ENCODE results near the gene RAB23.
"Not testable (repeated sequence)": the region's sequence is repeated elsewhere in the genome, so short reads cannot be mapped to it uniquely, and the experiment has no call there.

The RAB23 gene

DNA sequence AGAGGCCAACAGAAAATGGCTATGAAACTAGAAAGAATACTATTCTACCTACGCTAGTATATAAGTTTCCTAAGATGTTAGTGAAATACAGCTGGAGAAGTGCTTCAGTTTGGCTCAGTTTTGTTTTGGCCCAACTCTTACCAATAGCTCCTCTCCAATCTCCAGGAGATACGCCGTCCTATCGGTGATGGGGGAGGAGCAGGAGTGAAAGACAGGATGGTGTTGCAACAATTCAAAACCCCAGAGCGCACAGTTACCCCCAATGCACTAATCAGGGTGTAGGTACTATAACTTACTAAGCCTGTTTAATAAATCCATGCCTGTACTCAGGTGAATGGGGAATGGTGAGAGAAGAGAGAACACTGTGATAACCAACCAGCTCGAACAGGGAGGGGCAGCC, 24.2 kb upstream of the RAB23 start:
- Histone ChIP-seq H3K4me2 (ENCODE audit: low read length) (no peak overlapping the region), H3K36me3 (ENCODE audit: insufficient read depth, low read length) (no peaks in the 10 kb centered on the region), H4K20me1 (ENCODE audit: insufficient read depth, low read length) (no peaks in the 10 kb centered on the region), H3K79me2 (ENCODE audit: insufficient read depth, low read length) (no peaks in the 10 kb centered on the region), H3K4me3 (ENCODE audit: low read depth, low read length, poor library complexity, severe bottlenecking) (no peak overlapping the region), H3K4me1 (ENCODE audit: insufficient read depth, low read length, severe bottlenecking) (no peaks in the 10 kb centered on the region), H3K27me3 (ENCODE audit: insufficient read depth, low read length) (no peaks in the 10 kb centered on the region), H2AFZ (ENCODE audit: low read length) (no peak overlapping the region), H3K27ac (ENCODE audit: low read depth, low read length, poor library complexity, severe bottlenecking) (no peak overlapping the region), H3F3A (ENCODE audit: insufficient read depth, low read length) (no peaks in the 10 kb centered on the region), H3K9me2 (ENCODE audit: low read depth, low read length) (no peaks in the 10 kb centered on the region), H3K9ac (ENCODE audit: low read length) (no peak overlapping the region), H3K9me3 (ENCODE audit: low read length) (no peaks in the 10 kb centered on the region)
- TF ChIP-seq EZH2 (IDR thresholded peaks at IDR 0.05; ENCODE audit: borderline replicate concordance, low read length): no peak
- TF ChIP-seq, protein P1, sequence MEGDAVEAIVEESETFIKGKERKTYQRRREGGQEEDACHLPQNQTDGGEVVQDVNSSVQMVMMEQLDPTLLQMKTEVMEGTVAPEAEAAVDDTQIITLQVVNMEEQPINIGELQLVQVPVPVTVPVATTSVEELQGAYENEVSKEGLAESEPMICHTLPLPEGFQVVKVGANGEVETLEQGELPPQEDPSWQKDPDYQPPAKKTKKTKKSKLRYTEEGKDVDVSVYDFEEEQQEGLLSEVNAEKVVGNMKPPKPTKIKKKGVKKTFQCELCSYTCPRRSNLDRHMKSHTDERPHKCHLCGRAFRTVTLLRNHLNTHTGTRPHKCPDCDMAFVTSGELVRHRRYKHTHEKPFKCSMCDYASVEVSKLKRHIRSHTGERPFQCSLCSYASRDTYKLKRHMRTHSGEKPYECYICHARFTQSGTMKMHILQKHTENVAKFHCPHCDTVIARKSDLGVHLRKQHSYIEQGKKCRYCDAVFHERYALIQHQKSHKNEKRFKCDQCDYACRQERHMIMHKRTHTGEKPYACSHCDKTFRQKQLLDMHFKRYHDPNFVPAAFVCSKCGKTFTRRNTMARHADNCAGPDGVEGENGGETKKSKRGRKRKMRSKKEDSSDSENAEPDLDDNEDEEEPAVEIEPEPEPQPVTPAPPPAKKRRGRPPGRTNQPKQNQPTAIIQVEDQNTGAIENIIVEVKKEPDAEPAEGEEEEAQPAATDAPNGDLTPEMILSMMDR (IDR thresholded peaks at IDR 0.05; ENCODE audit: low read length): no peak

DNA sequence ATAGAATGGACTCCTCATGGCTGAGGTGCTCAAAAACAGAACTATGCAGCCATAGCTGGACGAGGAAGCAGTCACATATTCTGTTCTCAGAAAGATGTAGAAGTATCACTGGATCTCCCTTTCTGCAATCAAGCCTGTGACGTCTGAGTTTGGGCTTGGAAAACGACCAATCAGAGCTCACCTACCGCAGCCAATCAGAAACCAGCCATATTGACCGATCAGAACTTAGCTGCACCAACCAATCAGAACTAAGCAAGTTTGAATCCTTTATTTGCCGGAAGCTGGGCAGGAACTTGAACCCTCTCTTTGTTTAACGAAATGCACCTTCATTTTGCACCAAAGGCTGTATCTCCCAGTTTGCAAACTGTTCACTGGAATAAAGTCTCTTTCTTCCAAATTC, 21.8 kb upstream of the RAB23 start:
- Histone ChIP-seq H3K36me3 (ENCODE audit: insufficient read depth, low read length) (no peaks in the 10 kb centered on the region), H3K79me2 (ENCODE audit: insufficient read depth, low read length) (no peaks in the 10 kb centered on the region), H4K20me1 (ENCODE audit: insufficient read depth, low read length) (no peaks in the 10 kb centered on the region), H3K4me1 (ENCODE audit: insufficient read depth, low read length, severe bottlenecking) (no peaks in the 10 kb centered on the region), H3K9me2 (ENCODE audit: low read depth, low read length) (no peaks in the 10 kb centered on the region), H3K9ac (ENCODE audit: low read length) (no peak overlapping the region), H3K4me3 (ENCODE audit: low read depth, low read length, poor library complexity, severe bottlenecking) (no peak overlapping the region), H3K27ac (ENCODE audit: low read depth, low read length, poor library complexity, severe bottlenecking) (no peak overlapping the region), H3K27me3 (ENCODE audit: insufficient read depth, low read length) (no peaks in the 10 kb centered on the region), H3K4me2 (ENCODE audit: low read length) (no peak overlapping the region), H3K9me3 (ENCODE audit: low read length) (no peaks in the 10 kb centered on the region), H2AFZ (ENCODE audit: low read length) (no peak overlapping the region), H3F3A (ENCODE audit: insufficient read depth, low read length) (no peaks in the 10 kb centered on the region)
- TF ChIP-seq, protein P1 (IDR thresholded peaks at IDR 0.05; ENCODE audit: low read length): no peak
- TF ChIP-seq EZH2 (IDR thresholded peaks at IDR 0.05; ENCODE audit: borderline replicate concordance, low read length): no peak

DNA sequence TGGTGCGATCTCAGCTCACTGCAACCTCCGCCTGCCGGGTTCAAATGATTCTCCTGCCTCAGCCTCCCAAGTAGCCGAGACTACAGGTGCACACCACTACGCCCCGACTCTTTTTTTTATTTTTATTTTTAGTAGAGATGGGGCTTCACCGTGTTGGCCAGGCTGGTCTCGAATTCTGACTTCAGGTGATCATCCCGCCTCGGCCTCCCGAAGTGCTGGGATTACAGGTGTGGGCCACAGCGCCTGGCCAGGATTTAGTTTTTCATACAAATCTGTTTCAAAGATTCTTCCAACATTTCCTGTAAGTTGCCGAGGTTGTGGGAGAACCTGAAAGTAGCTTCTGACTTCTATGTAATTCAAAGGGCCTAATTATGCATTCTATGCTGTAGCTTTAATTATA, 21.4 kb upstream of the RAB23 start:
- not testable (repeated sequence) for H3K4me1 ChIP-seq (ENCODE audit: insufficient read depth, low read length, severe bottlenecking); H3K27ac ChIP-seq (ENCODE audit: low read depth, low read length, poor library complexity, severe bottlenecking); H3K4me2 ChIP-seq (ENCODE audit: low read length)

DNA sequence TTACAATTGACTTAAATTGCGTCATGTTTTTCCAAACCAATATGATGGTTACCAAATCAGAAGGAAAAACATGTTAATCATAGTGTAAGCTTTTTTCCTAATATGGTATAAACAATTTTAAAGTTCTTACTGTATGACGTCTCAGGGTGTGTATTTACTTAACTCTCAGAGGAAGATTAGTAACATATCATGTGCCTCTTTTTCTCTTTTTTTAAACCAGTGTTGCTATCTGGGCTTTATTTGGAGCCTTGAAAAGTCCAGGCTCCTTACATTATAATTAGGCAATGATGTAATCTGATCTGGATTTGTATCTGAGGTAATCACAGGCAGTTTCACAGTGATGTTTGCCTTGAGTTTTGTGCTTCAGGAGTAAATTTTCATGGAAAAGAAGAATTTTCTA, 20.4 kb upstream of the RAB23 start:
- Histone ChIP-seq H3K27ac (ENCODE audit: low read depth, low read length, poor library complexity, severe bottlenecking) (no peak overlapping the region), H3K9me3 (ENCODE audit: low read length) (no peaks in the 10 kb centered on the region), H3K9ac (ENCODE audit: low read length) (no peak overlapping the region), H3F3A (ENCODE audit: insufficient read depth, low read length) (no peaks in the 10 kb centered on the region), H3K4me2 (ENCODE audit: low read length) (no peak overlapping the region), H4K20me1 (ENCODE audit: insufficient read depth, low read length) (no peaks in the 10 kb centered on the region), H3K36me3 (ENCODE audit: insufficient read depth, low read length) (no peaks in the 10 kb centered on the region), H3K9me2 (ENCODE audit: low read depth, low read length) (no peaks in the 10 kb centered on the region), H2AFZ (ENCODE audit: low read length) (no peak overlapping the region), H3K4me1 (ENCODE audit: insufficient read depth, low read length, severe bottlenecking) (no peaks in the 10 kb centered on the region), H3K79me2 (ENCODE audit: insufficient read depth, low read length) (no peaks in the 10 kb centered on the region), H3K4me3 (ENCODE audit: low read depth, low read length, poor library complexity, severe bottlenecking) (no peak overlapping the region), H3K27me3 (ENCODE audit: insufficient read depth, low read length) (no peaks in the 10 kb centered on the region)
- TF ChIP-seq, protein P1 (IDR thresholded peaks at IDR 0.05; ENCODE audit: low read length): no peak
- TF ChIP-seq EZH2 (IDR thresholded peaks at IDR 0.05; ENCODE audit: borderline replicate concordance, low read length): no peak

More for the DNA sequence above, 21.4 kb upstream of the RAB23 start:
- not testable (repeated sequence) for H3K9me3 ChIP-seq (ENCODE audit: low read length); H3K36me3 ChIP-seq (ENCODE audit: insufficient read depth, low read length); H3K9me2 ChIP-seq (ENCODE audit: low read depth, low read length); H3F3A ChIP-seq (ENCODE audit: insufficient read depth, low read length); H4K20me1 ChIP-seq (ENCODE audit: insufficient read depth, low read length); H3K9ac ChIP-seq (ENCODE audit: low read length); H2AFZ ChIP-seq (ENCODE audit: low read length); H3K4me3 ChIP-seq (ENCODE audit: low read depth, low read length, poor library complexity, severe bottlenecking); H3K79me2 ChIP-seq (ENCODE audit: insufficient read depth, low read length); H3K27me3 ChIP-seq (ENCODE audit: insufficient read depth, low read length)

Measured in OCI-LY1 (cell line).